T-helper 17 cell (primary cell): ENCODE results near the gene TMEM271. TPM values are rescaled to one million over a fixed set of nuclear protein-coding genes. Genes with fewer than 3 reads are reported as not detected.

Experiments
- ATAC-seq: fragments of 150-1000 bp; cut with Tn5 transposase; 2 replicates; pipeline ENCODE4 v1.10.0; 2021; ENCODE audit warnings: mild to moderate bottlenecking, moderate library complexity
- DNase-seq, 3 donors: peaks; one replicate each; pipeline versions ENCODE4 v3.0.0 to v3.0.0-alpha.2; 2020 to 2021
- H3K9me3 ChIP-seq: one replicate; pipeline ENCODE4 v1.7.0; 2013; ENCODE audit warnings: low read length, mild to moderate bottlenecking; ENCODE audit not compliant: control insufficient read depth, poor library complexity, severe bottlenecking
- H3K27ac Mint-ChIP-seq: one replicate; pipeline ENCODE4 v1.8.0; 2022; ENCODE audit warnings: mild to moderate bottlenecking, moderate library complexity, mixed read lengths
- H3K27me3 Mint-ChIP-seq: one replicate; pipeline ENCODE4 v1.8.0; 2022; ENCODE audit warnings: mixed read lengths
- H3K36me3 Mint-ChIP-seq: one replicate; pipeline ENCODE4 v1.8.0; 2022; ENCODE audit warnings: low read depth, mixed read lengths
- H3K4me1 Mint-ChIP-seq: one replicate; pipeline ENCODE4 v1.8.0; 2022; ENCODE audit warnings: mild to moderate bottlenecking, mixed read lengths
- H3K4me3 Mint-ChIP-seq: one replicate; pipeline ENCODE4 v1.8.0; 2022; ENCODE audit warnings: mild to moderate bottlenecking, moderate library complexity, mixed read lengths
- total RNA-seq, 4 donors: library from RNA in 2 of 4; stranded (reverse) in 2 of 4; gene quantifications; one replicate each; pipeline ENCODE4 v1.2.3 and lab custom pipeline; 2022 to 2026

TMEM271 gene
- total RNA-seq, 2 donors from 2014 or later: not detected

DNA sequence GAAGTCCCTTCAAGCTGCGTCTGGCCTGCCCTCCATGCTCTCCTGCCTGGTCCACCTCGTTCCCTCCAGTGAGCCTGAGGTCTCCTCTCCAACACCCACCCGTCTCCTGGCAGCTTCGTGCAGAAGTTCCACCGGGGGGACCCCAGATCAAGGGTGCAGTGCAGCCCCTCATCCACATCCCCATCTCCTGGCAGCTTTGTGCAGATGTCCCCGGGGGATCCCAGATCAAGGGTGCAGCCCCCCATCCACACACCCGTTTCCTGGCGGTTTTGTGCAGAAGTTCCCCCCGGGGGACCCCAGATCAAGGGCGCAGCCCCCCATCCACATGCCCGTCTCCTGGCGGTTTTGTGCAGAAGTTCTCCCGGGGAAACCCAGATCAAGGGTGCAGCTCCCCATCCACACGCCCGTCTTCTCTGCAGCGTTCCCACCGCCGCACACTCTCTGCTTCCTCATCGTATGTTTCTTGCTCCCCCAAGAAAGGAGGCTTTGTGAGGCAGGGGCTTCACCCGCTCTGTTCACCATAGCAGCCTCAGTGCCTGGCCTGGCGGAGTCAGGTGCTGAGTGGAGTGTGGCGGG is 41.4 kb downstream of the TMEM271 start:
- Mint-ChIP-seq H3K27ac (no peak overlapping the region), H3K36me3 (peaks cover 9% of the 10 kb centered on the region), H3K4me1 (no peaks in the 10 kb centered on the region), H3K27me3 (no peaks in the 10 kb centered on the region), H3K4me3 (no peak overlapping the region)
- no peaks in the 10 kb centered on the region for H3K9me3 ChIP-seq
- ATAC-seq (no peak), DNase-seq (no peak)

DNA sequence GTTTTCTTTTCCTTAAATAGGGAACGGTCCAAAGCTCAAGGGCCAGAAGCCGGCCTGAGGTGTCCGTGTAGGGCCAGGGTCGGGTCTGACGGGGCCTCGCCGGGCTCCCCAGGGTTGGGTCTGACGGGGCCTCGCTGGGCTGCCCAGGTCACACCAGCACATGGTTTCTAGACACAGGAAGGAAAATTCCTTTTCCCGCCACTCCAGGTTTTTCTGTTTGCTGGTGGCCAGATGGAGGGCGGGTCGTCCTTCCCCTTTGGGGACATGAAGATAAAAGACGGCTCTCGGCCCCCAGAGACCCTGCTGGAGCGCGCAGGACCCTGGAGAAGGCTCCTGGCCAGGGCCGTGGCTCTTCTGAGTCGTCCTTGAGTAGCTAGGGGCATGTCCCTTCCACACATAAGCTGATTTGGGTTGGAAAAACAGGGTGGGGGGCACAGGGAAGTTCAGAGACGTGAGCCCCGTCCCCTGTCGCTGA is 42.0 kb downstream of the TMEM271 start:
- H3K4me1 Mint-ChIP-seq: no peaks in the 10 kb centered on the region
- ATAC-seq (no peak), DNase-seq (no peak)
- H3K36me3 Mint-ChIP-seq: peaks cover 9% of the 10 kb centered on the region
- no peaks in the 10 kb centered on the region for H3K9me3 ChIP-seq
- no peak overlapping the region for H3K4me3 Mint-ChIP-seq
- H3K27me3 Mint-ChIP-seq: no peaks in the 10 kb centered on the region
- no peak overlapping the region for H3K27ac Mint-ChIP-seq

DNA sequence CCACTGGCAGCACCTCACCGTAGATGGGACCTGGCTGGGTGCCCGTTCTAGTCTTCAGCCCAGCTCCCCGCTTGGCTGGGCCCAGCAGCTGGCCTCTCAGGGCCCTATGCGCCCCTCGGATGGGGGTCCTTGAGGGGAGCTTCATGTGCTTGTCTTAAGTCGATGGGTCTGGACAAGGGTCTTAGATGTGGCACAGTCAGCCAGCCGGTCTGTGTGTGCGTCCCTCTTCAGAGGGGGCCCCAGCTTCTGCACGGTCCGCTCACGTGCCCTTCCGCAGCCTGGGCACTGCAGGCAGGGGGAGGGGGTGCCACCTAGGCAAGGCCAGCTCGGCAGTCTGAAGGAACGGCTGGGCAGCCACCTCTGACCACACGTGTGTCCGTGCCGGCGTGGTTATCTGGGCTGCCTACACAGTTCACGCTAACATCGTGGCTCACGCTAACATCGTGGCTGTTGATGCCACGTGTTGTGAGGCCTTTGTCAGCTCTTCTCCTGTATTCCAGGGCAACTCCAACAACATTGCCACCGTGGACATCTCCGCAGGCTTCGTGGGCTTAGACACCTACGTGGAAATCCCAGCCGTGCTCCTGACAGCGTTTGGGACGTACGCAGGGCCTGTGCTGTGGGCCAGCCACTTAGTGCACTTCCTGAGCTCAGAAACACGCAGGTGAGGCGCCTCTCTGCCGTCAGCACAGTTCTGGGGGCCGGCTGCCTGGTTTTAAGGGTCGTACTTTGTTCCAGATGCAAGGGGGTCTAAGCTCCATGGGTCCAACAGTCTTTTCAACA is 42.6 kb downstream of the TMEM271 start:
- no peaks in the 10 kb centered on the region for H3K27me3 Mint-ChIP-seq
- DNase-seq: no peak
- no peaks in the 10 kb centered on the region for H3K9me3 ChIP-seq
- H3K27ac Mint-ChIP-seq: no peak overlapping the region
- H3K36me3 Mint-ChIP-seq: peaks cover 10% of the 10 kb centered on the region
- H3K4me3 Mint-ChIP-seq: no peak overlapping the region
- no peak for ATAC-seq
- H3K4me1 Mint-ChIP-seq: peaks cover 3% of the 10 kb centered on the region

DNA sequence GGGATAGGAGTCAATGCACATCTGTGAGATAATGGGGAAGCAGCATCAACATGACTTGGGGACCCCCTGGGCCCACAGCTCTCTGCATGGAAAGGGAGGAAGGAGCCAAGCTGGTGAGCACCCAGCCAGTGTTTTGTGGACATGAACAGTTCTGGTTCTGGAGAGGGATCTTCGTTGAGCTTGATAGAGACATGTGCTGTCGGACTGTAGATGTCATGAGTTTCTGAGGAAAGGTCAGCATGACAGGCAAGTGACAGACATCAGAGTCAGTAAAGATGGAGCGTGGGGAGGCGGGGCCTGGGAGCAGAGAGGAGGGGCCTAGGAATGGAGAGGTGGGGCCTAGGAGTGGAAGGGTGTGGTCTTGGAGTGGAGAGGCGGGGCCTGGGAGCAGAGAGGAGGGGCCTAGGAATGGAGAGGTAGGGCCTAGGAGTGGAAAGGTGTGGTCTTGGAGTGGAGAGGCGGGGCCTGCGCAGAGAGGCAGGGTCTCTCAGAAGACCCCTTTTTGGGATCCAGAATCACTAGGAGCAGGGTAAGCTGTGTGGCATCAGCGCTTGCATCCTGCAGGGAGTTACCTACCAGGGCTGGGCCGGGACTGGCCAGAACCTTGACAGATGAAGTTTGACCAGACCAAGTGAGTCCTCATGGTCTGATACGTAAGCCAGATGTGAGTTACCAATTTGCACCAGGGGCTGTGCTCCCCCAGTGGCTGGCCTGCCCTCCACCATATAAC is 43.3 kb downstream of the TMEM271 start:
- DNase-seq (no peak), ATAC-seq (no peak)
- Mint-ChIP-seq H3K36me3 (peaks cover 10% of the 10 kb centered on the region), H3K4me3 (no peak overlapping the region), H3K4me1 (peaks cover 3% of the 10 kb centered on the region), H3K27me3 (no peaks in the 10 kb centered on the region), H3K27ac (no peak overlapping the region)
- H3K9me3 ChIP-seq: no peaks in the 10 kb centered on the region

GRCh38 chr4:531721-532565 is 44.2 kb downstream of the TMEM271 start:
- Mint-ChIP-seq H3K36me3 (peaks cover 9% of the 10 kb centered on the region), H3K27ac (no peak overlapping the region), H3K4me1 (peaks cover 3% of the 10 kb centered on the region), H3K4me3 (no peak overlapping the region), H3K27me3 (no peaks in the 10 kb centered on the region)
- DNase-seq: no peak
- no peaks in the 10 kb centered on the region for H3K9me3 ChIP-seq
- ATAC-seq: no peak

GRCh38 chr4:531076-531475 is 45.0 kb downstream of the TMEM271 start:
- no peaks in the 10 kb centered on the region for H3K27me3 Mint-ChIP-seq
- H3K27ac Mint-ChIP-seq: no peak overlapping the region
- peaks cover 9% of the 10 kb centered on the region for H3K36me3 Mint-ChIP-seq
- no peak overlapping the region for H3K4me3 Mint-ChIP-seq
- peaks cover 3% of the 10 kb centered on the region for H3K4me1 Mint-ChIP-seq
- H3K9me3 ChIP-seq: no peaks in the 10 kb centered on the region
- ATAC-seq (no peak), DNase-seq (no peak)

DNA sequence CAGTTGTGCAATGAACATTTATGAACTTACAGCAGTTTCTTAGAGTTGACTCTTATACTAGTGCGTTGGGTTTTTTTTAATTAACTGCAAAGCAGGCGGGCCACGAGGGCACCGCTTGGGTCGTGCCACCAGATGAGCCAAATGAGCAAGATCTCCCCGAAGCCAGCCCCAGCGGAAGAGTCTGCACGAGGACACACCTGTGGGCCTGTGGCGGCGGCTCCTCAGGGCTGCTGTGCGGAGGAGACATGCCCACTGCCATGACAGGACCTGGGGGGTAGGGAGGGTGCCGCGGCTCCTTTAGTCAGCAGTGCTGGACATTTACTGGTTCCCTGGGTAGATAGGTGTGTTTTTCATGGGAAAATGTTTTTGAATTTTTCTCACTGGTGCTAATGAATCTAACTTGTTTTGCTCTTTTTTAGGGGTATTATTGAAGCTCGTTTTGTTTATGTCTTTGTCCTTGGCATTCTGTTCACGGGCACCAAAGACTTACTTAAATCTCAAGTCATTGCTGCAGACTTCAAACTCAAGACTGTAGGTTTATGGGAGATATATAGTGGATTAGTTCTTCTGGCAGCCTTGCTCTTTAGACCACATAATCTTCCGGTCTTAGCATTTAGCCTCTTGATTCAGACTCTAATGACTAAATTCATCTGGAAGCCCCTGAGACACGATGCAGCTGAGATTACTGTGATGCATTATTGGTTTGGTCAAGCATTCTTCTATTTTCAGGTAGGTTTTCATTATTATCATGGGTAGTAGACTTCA is 45.9 kb downstream of the TMEM271 start:
- Mint-ChIP-seq H3K4me1 (peaks cover 3% of the 10 kb centered on the region), H3K36me3 (peaks cover 10% of the 10 kb centered on the region), H3K27ac (no peak overlapping the region), H3K4me3 (no peak overlapping the region), H3K27me3 (no peaks in the 10 kb centered on the region)
- no peak for DNase-seq
- no peaks in the 10 kb centered on the region for H3K9me3 ChIP-seq
- ATAC-seq: no peak

DNA sequence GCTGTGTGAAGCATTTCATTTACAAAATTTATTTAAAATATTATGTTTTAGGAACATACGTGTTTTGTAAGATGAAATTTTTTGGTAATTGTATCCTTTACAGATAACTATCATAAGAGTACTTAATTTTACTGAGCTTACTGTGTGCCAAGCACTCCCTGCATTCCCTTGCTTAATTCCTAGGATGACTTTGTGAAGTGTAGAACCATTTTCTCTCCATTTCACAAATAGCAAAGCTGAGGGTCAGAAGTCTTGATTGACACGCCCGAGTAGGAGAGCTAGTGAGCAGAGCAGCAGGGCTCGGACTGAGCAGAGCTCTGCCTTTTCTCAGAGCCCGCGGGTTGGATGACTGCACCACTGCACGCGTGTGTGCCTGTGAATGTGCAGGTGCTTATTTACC is 46.5 kb downstream of the TMEM271 start:
- no peak for DNase-seq
- no peak for ATAC-seq
- no peaks in the 10 kb centered on the region for H3K27me3 Mint-ChIP-seq
- H3K4me1 Mint-ChIP-seq: peaks cover 3% of the 10 kb centered on the region
- no peaks in the 10 kb centered on the region for H3K9me3 ChIP-seq
- H3K4me3 Mint-ChIP-seq: no peak overlapping the region
- peaks cover 10% of the 10 kb centered on the region for H3K36me3 Mint-ChIP-seq
- no peak overlapping the region for H3K27ac Mint-ChIP-seq

DNA sequence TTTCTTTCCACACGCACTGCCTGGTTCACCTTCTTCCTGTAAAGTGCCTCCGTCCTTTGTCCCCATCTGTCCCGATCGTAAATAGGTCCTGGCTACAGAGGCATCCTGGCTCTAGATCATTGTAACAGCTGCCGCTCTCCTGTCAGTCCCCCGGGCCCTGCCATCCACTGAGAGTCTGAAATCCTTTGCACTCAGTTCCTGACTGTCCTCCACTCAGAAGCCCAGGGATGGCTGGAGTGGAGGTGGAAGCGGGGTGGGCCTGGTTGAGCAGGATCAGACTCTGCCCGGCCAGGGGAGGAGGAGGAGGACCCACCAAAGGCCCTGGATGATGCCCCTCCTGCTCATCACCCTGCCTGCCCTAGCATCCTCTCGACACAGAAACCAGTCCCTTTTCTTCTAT is 47.3 kb downstream of the TMEM271 start:
- peaks cover 3% of the 10 kb centered on the region for H3K4me1 Mint-ChIP-seq
- H3K4me3 Mint-ChIP-seq: no peak overlapping the region
- no peaks in the 10 kb centered on the region for H3K9me3 ChIP-seq
- ATAC-seq: no peak
- no peaks in the 10 kb centered on the region for H3K27me3 Mint-ChIP-seq
- H3K36me3 Mint-ChIP-seq: peaks cover 10% of the 10 kb centered on the region
- DNase-seq: no peak
- H3K27ac Mint-ChIP-seq: peak overlapping the region; percentile 19

DNA sequence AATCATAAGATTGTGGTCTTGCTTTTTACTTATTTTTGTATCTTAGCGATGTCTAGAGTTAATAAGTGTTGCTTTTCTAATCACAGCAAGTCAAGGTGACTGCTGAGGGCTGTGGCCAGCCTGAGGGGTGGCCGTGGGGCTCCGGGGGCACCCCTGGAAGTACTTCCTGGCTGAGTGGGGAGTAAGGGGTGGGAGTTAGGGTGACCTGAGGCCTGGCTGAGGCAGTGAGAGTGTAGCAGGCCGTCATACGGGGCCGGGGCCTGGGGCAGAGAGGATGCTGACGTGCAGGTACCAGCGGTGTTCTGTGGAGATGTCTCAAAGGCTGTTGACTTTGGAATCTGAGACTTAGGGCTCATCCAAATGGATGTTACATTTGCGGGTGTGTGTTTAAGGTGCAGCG is 47.8 kb downstream of the TMEM271 start:
- H3K4me3 Mint-ChIP-seq: no peak overlapping the region
- H3K27ac Mint-ChIP-seq: no peak overlapping the region
- peaks cover 10% of the 10 kb centered on the region for H3K36me3 Mint-ChIP-seq
- no peaks in the 10 kb centered on the region for H3K9me3 ChIP-seq
- DNase-seq (no peak), ATAC-seq (no peak)
- H3K4me1 Mint-ChIP-seq: peaks cover 3% of the 10 kb centered on the region
- no peaks in the 10 kb centered on the region for H3K27me3 Mint-ChIP-seq

- peaks cover 3% of the 10 kb centered on the region for H3K4me1 Mint-ChIP-seq
- no peak overlapping the region for H3K27ac Mint-ChIP-seq
- DNase-seq: no peak
- ATAC-seq: no peak
- H3K36me3 Mint-ChIP-seq: peaks cover 12% of the 10 kb centered on the region
- no peaks in the 10 kb centered on the region for H3K9me3 ChIP-seq
- no peaks in the 10 kb centered on the region for H3K27me3 Mint-ChIP-seq
- no peak overlapping the region for H3K4me3 Mint-ChIP-seq
Measured at GRCh38 chr4:526971-527460, 49.1 kb downstream of the TMEM271 start.

DNA sequence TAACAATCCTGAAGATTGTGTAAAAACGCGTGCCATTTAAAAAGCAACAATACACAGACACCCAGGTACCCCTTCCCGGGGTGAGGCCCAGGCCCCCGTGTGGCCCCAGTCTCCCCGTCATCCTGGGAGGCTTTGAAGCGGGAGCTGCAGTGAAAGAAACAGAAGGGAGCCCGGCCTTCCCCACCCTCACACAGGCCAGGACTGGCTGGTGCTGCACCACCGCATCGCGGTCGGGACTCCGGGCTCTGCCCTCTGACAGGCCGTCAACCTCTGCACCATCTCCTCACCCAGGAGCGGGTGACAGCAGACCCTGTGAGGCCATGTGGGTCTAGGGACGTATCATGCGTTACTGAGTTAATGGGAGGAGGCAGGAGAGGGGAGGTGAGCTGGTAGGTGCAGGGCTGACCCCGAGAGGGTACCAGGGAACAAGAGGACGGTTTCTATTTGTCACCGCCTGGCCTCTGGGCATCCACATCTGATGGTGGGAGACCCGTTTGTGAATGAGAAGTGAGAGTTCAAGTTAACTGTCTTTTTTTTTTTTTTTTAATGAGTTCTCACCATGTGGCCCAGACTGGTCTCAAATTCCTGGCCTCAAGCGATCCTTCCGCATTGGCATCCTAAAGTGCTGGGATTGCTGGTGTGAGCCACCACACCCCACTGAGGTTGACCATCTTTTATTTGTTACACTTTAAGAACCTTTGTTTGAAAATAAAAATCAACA is 49.7 kb downstream of the TMEM271 start:
- ATAC-seq (no peak), DNase-seq (no peak)
- Mint-ChIP-seq H3K4me1 (peaks cover 3% of the 10 kb centered on the region), H3K27me3 (no peaks in the 10 kb centered on the region), H3K4me3 (no peak overlapping the region), H3K27ac (no peak overlapping the region), H3K36me3 (peaks cover 15% of the 10 kb centered on the region)
- H3K9me3 ChIP-seq: no peaks in the 10 kb centered on the region
